Osteoblast (primary cell): ENCODE measurements around the gene ADGRL3. TPM values are rescaled to one million over a fixed set of nuclear protein-coding genes. Genes with fewer than 3 reads are reported as not detected.

Experiments
- DNase-seq: peaks from one replicate; pipeline ENCODE4 v3.0.0; 2011; ENCODE audit warnings: low spot score, mixed read lengths; ENCODE audit not compliant: insufficient read length; ENCODE audit errors: missing footprints
- H2AFZ ChIP-seq: 2 replicates; pipeline ENCODE4 v1.6.0; 2011; ENCODE audit warnings: mild to moderate bottlenecking, low read length
- H3K27ac ChIP-seq: 2 replicates; pipeline ENCODE4 v1.5.1; 2011; ENCODE audit warnings: mild to moderate bottlenecking, low read depth, low read length, moderate library complexity
- H3K27me3 ChIP-seq: 2 replicates; pipeline ENCODE4 v1.6.0; 2012; ENCODE audit warnings: mild to moderate bottlenecking, control low read depth, inconsistent platforms, low read length, moderate library complexity; ENCODE audit not compliant: insufficient read depth
- H3K36me3 ChIP-seq: 2 replicates; pipeline ENCODE4 v1.5.1; 2011; ENCODE audit warnings: mild to moderate bottlenecking, low read length, control low read depth, moderate library complexity; ENCODE audit not compliant: insufficient read depth
- H3K4me1 ChIP-seq: 2 replicates; pipeline ENCODE4 v1.5.1; 2011; ENCODE audit warnings: mild to moderate bottlenecking, low read length, control low read depth, moderate library complexity; ENCODE audit not compliant: insufficient read depth
- H3K4me2 ChIP-seq: 2 replicates; pipeline ENCODE4 v1.6.0; 2011; ENCODE audit warnings: mild to moderate bottlenecking, low read length; ENCODE audit not compliant: insufficient read depth
- H3K4me3 ChIP-seq: fragments of 200-600 bp; sonication (generic); 3 replicates; pipeline ENCODE4 v1.5.1; 2012; ENCODE audit warnings: mild to moderate bottlenecking, low read length, inconsistent platforms; ENCODE audit not compliant: insufficient read depth
- H3K79me2 ChIP-seq: 2 replicates; pipeline ENCODE4 v1.6.0; 2012; ENCODE audit warnings: mild to moderate bottlenecking, low read length, control low read depth, inconsistent platforms; ENCODE audit not compliant: insufficient read depth
- H3K9me3 ChIP-seq: 2 replicates; pipeline ENCODE4 v1.5.1; 2011; ENCODE audit warnings: low read depth, low read length, control low read depth
- H4K20me1 ChIP-seq: 2 replicates; pipeline ENCODE4 v1.6.0; 2012; ENCODE audit warnings: mild to moderate bottlenecking, low read length, control low read depth; ENCODE audit not compliant: insufficient read depth
- CTCF ChIP-seq: IDR thresholded peaks from 2 replicates; pipeline ENCODE4 v1.5.1; 2011; ENCODE audit warnings: mild to moderate bottlenecking, low read depth, low read length, moderate library complexity; ENCODE audit errors: extremely low read depth
- total RNA-seq: library from RNA; depleted of rRNA; stranded (reverse); fragments of >200 nt; gene quantifications from 2 replicates; pipeline ENCODE4 v1.2.3, GENCODE V29; 2012

ADGRL3 gene
- total RNA-seq, 1 donor: not detected

DNA sequence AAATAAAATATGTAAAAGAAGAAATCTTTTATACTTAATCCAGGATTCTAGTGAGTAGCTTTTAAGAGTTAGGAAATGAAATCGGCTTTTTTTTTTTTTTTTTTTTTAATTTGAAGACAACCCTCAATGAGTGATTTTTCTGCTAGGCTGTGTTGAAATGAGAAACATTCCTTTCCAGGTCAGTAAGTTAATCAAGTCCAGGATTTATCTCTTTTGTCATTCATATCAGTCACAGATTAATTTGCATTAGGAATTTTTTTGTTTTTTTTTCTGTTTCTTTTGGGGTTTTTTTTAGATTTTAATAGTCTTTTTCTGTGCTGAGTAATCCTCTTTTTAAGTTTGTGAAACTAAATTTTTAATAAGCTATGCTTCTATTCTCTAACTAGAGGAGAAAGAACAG lies 448.1 kb downstream of the ADGRL3 start:
- no peaks in the 10 kb centered on the region for H3K9me3 ChIP-seq
- H3K4me3 ChIP-seq: no peak overlapping the region
- DNase-seq: no peak
- H3K4me2 ChIP-seq: no peak overlapping the region
- no peak for TF ChIP-seq CTCF
- H2AFZ ChIP-seq: no peak overlapping the region
- H3K27ac ChIP-seq: no peak overlapping the region
- H3K36me3 ChIP-seq: no peaks in the 10 kb centered on the region
- H4K20me1 ChIP-seq: no peaks in the 10 kb centered on the region
- H3K27me3 ChIP-seq: no peaks in the 10 kb centered on the region
- no peaks in the 10 kb centered on the region for H3K79me2 ChIP-seq
- H3K4me1 ChIP-seq: no peaks in the 10 kb centered on the region

DNA sequence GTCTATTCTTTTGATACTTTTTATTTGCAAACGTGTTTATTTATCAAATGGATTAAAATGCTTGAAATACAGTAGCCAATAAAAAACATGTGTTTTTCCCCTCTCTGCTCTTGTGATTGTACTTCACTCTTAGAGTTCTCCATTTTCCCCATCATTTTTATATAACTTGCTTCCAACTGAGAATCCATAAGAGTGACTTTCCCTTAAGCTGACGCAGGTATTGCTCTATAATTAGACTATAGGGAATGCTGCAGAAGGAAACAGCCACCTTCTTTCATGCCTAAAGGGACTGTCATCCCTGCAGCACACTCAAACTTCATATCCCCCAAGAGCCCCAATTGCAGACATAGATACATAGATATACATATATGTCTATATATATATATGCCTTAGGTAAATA lies 456.9 kb downstream of the ADGRL3 start:
- Histone ChIP-seq H3K4me2 (no peak overlapping the region), H3K9me3 (no peaks in the 10 kb centered on the region), H3K27ac (no peak overlapping the region), H3K79me2 (no peaks in the 10 kb centered on the region), H3K4me1 (no peaks in the 10 kb centered on the region), H3K27me3 (no peaks in the 10 kb centered on the region), H3K4me3 (no peak overlapping the region), H4K20me1 (no peaks in the 10 kb centered on the region), H3K36me3 (no peaks in the 10 kb centered on the region), H2AFZ (no peak overlapping the region)
- no peak for TF ChIP-seq CTCF
- DNase-seq: no peak

GRCh38 chr4:61661960-61662359 lies 461.8 kb downstream of the ADGRL3 start:
- no peaks in the 10 kb centered on the region for H3K27me3 ChIP-seq
- no peak overlapping the region for H3K4me2 ChIP-seq
- H3K4me1 ChIP-seq: no peaks in the 10 kb centered on the region
- no peaks in the 10 kb centered on the region for H3K36me3 ChIP-seq
- no peak overlapping the region for H3K4me3 ChIP-seq
- H3K9me3 ChIP-seq: peaks cover 2% of the 10 kb centered on the region
- H2AFZ ChIP-seq: no peak overlapping the region
- H3K27ac ChIP-seq: no peak overlapping the region
- no peaks in the 10 kb centered on the region for H3K79me2 ChIP-seq
- DNase-seq: no peak
- no peaks in the 10 kb centered on the region for H4K20me1 ChIP-seq
- no peak for TF ChIP-seq CTCF

DNA sequence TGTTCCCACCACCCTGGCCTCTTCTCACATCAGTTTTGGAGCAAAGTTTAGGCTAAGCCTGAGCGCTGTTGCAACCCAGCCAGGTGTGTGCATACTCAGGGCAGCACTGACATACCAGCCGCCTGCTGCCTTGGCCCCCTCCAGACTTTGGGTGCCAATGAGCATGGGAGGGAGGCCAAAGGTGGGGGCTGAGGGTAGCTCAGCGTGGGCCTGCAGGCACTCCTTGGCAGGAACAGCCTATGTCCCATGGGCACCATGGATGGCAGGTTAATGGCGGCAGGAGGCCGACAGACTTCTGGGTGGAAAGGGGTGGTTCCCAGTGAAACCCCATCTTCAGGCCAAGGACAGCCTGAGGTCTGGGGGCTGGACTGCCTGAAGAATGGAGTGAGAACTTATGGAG lies 462.2 kb downstream of the ADGRL3 start:
- TF ChIP-seq CTCF: no peak
- no peak for DNase-seq
- H3K4me1 ChIP-seq: no peaks in the 10 kb centered on the region
- H3K36me3 ChIP-seq: no peaks in the 10 kb centered on the region
- no peaks in the 10 kb centered on the region for H3K27me3 ChIP-seq
- no peak overlapping the region for H3K4me3 ChIP-seq
- no peak overlapping the region for H2AFZ ChIP-seq
- peaks cover 2% of the 10 kb centered on the region for H3K9me3 ChIP-seq
- H3K27ac ChIP-seq: no peak overlapping the region
- no peaks in the 10 kb centered on the region for H3K79me2 ChIP-seq
- no peaks in the 10 kb centered on the region for H4K20me1 ChIP-seq
- no peak overlapping the region for H3K4me2 ChIP-seq
